HG02763 (cell line): ENCODE data around the gene PPP4C.

Source experiments
- ATAC-seq: cut with Tn5 transposase; IDR thresholded peaks from one replicate; pipeline ENCODE4 v1.9.1; 2021; ENCODE audit warnings: mild to moderate bottlenecking, moderate library complexity; ENCODE audit not compliant: unreplicated experiment

Gene PPP4C

DNA sequence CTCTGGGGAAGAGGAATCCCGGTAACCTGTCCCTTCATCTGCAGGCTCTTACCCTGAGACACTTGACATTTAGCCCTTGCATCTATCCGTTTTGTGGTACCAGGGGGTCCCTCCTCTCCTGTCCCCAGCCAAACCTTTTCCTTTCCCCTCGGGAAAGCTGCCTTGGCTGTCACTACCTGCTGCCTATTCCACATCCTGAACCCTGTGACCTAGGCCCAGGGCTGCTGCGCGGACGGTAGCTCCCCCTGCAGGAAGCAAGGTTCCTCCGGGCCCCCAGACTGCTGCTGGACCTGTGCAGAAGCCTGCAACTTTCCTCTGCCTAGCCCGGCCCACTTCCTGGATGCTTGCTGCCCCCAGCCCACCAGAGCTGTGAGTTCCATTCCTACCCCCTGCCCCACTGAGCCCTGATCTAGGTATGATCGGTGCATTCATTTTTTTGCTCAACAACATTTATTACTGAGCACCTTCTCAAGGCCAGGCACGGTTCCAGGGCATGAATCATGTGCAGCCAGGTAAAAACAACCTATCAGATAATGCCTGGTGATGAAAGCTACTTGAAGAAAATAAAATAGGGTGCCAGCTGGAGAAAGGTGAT, 20.7 kb upstream of the PPP4C start:
- ATAC-seq, result no peak

DNA sequence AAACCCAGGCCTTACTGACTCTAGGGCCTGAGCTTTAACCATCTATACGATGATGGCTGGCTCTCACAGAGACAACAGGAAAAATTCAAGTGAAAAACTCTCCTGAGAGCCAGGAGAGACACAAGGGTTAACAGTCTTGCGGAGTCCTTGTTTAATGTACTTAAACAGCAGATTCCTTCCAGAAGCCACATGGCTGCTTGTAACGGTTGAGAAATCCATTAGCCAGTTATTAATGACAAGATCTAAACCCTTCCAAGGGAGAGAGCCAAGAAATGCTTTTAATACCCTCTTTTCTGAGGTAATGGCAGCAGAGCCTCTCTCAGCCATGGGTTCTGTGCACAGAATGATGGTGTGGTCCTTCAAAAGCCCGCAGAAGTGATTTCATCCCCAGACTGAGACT, 15.4 kb upstream of the PPP4C start:
- no peak for ATAC-seq

DNA sequence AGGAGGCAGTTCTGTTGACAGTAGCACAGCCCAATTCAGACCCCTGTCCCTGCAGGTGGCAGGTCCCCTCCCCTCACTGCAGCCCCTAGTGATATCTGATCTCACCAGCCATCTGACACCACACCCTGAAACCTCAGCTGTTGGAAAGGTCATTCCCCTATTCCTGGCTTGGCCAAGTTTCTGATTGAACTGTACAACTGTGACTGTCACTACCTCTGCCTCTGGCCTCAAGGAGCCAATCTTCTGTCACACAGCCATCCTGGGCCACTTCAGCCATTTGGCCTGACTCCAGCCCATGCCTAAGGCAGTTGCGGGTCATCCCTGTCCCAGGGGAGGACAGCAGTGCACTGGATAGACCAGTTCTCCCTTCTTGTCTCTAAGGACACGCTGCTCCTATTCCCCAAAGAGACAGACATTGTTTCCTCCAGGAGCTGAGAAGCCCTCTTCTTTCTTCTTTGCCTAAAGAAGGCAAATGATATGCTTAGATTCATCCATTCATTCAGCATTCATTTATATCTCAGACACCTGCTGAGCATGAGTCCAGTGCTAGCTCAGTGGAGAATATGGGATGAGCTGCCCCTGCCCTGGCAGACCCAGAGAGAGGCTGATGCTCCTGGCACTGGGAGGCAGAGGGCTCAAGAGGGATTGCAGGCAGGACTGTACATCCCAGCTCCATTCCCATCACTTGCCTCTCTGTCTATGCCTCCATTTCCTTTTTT, 14.8 kb upstream of the PPP4C start:
- ATAC-seq, result no peak

DNA sequence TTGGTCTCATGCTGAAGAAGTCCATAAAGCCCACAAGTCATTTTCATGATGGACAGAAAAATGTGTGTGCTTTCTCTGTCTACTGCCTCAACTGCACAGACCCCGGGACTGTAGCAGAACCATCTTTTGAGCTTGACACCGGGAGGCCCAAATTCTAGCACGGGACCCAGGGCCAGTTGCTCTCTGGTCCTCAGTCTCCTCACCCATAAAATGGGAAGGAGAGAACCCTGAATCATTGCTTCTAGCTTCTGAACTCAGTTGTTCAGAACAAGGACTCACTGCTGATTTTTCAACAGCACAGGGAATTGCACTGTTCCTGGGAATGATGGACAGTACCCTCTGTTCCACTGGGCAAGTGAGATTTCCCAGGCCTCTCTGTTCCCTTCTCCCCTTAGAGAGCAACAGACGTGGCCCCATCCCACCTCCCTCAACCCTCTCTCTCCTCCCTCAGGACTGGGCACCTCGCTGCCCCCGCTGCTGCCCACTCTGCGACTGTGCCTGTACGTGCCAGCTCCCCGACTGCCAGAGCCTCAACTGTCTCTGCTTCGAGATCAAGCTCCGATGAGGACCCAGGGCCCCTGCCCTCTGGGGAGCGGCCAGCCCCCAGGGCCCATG, 12.4 kb upstream of the PPP4C start:
- no peak for ATAC-seq

DNA sequence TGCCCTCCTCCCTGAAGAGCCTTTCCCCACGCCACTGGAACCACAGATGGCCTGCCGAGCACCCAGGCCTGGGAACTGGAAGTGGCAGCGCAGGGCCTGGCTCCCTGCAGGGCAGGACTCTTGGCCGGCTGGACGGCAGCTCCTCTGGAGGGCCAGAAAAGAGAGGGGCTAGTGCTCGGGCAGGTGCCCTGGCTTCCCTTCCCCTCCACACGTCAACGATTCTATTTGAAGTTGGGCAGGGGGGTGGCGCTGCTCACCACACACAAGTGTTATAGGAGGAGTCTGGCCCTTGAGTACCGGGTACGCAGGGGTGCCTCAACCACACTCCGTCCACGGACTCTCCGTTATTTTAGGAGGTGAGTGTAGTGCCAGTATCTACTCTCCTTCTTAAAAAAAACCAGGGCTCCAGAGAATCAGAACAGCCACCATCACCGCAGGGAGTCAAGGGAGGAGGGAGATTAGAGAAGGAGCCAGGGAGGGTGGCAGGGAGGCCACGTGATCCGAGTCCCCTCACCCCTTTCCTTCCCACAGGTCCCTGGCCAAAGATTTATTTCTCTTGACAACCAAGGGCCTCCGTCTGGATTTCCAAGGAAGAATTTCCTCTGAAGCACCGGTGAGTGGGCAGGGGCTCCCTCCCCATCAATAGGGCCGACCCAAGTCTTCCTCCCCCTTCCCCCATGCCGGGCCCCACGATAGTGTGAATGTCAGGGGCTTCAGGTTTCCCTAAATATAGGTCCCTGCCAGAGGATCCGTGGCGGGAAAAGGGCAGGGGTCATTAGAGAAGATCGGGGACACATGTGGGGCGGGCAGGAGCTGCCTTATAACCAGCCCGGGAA, 11.7 kb upstream of the PPP4C start:
- no peak for ATAC-seq

DNA sequence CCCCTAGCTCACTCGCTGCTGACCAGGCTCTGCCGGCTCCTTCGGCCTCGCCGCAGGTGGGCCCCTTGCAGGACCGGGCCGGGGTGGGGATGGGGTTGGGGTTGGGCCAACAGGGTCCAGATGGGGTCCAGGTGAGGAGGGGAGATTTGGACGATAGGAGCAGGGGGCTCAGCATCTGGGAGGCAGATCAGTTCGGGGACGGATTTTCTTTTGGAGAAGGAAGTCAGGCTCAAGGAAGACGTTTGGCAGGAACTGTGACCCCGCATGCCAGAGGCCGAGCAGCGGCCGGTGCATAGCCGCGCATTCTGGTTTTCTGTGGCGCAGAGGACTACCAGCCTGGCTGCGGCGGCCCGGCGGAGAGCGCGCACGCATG, 11.1 kb upstream of the PPP4C start:
- no peak for ATAC-seq

DNA sequence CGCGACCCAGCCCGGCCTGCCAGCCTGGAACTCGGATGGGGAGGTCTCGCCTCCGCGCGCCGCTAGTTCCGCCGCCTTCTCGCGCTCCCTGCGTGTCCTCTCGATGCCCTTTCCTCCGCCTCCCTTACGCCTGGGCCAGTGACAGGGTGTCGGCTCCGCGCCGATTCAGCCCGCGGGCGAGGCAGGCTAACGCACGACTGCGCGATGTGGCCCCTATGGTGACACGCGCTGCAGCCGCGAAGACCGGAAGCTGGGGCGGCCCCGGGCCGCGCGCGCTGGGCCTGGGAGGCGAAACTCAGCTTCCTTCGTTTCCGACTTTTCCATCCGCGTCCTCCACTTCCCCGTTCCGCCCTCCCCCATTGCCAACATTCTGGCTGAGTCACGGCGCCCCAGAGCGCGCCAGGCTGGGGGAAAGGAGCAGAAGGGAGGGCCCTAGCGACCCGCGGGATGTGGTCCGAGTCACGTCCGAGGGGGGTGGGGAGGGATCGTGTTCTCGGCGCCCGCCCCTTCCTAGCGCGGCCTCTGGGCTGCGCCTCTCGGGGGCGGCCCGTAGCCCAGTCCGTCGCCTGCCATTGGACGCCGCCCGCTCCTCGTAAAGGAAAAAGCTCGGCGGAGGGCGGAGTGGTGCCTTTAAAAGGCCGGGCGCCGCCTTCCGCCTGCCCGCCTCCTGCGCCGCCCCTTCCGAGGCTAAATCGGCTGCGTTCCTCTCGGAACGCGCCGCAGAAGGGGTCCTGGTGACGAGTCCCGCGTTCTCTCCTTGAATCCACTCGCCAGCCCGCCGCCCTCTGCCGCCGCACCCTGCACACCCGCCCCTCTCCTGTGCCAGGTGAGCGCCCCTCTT, 10.5 kb upstream of the PPP4C start, which contains the start of gene ALDOA:
Gene ALDOA, plus strand, starts transcription at position 659 of the 841 bp plus-strand sequence. CDS start 1,138 bp downstream, outside the sequence.
- peak; percentile 76 for ATAC-seq

DNA sequence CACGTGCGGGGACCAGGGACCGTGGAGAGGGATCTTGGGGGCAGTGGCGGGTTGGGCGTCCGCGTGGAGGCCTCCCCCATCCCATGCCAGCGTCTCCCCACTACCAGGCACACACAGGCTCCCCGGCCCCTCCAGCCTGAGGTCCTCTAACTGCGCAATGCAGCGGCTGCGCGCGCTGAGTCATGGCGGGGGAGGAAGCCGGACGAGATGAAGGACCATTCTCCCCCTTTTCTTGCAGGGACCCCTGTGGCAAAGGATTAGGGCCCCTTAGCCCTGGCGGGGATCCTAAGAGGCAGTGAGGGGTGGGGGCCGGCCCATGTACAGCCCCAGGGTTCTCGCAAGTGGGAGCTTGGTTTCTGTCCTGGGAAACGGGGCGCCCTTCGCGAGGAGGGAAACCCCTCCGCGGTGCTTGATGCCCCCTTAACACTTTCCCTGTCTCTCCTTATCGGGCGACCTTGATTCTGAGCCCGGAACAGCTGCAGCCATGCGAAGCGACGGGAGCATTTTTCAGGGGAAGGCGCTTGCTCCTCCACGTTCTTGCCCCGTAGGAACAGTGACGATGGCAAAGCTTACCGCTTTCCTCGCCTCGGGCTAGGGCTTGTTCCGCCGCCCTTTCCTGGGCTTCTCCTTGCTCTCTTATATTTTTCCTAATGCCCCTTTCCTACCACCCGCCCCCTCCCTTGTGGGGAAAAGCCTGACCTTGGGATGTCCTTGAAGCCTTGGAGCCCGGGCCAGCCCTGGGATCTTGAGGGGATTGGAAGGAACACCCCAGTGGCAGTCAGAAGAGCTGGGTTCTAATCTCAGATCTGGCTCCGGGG, 9.6 kb upstream of the PPP4C start:
- no peak for ATAC-seq

DNA sequence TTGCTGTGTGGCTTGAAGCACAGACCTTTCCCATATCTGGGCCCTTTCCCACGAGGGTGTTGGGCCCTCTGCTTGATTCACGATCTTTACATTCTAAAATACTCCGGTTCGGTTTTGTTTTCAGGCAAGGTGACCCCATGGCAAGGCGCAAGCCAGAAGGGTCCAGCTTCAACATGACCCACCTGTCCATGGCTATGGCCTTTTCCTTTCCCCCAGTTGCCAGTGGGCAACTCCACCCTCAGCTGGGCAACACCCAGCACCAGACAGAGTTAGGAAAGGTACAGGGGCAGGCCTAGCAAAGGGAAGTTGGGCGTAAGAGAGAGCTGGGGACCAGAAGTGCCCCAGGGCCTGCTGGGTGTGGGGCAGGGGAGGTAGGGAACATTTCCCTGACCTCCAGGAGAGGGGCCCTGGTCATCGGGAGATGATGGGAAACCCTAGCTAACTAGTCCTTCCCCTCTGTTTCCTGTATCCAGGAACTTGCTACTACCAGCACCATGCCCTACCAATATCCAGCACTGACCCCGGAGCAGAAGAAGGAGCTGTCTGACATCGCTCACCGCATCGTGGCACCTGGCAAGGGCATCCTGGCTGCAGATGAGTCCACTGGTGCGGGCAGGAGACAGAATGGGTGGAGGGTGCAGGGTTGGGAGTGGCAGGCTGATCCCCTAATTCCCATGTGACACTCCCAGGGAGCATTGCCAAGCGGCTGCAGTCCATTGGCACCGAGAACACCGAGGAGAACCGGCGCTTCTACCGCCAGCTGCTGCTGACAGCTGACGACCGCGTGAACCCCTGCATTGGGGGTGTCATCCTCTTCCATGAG, 8.8 kb upstream of the PPP4C start:
- no peak for ATAC-seq

DNA sequence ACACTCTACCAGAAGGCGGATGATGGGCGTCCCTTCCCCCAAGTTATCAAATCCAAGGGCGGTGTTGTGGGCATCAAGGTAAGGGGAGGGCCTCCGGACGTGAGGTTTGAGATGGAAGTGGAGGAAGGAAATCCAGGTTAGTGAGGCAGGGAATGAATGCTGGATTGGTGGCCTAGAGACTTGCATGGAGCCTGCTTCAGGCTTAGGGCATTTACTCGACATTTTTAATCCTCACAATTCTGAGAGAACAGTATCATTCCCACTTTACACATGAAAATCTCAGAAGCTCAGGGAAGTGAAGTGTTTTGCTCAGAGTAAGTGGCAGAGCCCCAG, 8.2 kb upstream of the PPP4C start:
- no peak for ATAC-seq

DNA sequence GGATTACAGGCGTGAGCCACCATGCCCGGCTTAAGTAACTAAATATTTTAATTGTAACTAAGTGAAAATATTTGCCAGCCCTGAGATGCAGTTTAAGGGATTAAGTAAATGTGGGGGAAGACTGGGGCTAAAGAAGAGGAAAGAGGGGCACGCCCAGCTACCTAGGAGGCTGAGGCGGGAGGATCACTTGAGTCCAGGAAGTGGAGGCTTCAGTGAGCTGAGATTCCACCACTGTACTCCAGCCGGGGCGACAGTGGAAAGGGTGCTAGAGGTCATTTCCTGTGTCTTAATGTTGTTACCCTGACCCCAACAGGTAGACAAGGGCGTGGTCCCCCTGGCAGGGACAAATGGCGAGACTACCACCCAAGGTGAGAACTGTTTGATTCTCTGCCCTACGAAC, 7.5 kb upstream of the PPP4C start:
- ATAC-seq, result no peak

DNA sequence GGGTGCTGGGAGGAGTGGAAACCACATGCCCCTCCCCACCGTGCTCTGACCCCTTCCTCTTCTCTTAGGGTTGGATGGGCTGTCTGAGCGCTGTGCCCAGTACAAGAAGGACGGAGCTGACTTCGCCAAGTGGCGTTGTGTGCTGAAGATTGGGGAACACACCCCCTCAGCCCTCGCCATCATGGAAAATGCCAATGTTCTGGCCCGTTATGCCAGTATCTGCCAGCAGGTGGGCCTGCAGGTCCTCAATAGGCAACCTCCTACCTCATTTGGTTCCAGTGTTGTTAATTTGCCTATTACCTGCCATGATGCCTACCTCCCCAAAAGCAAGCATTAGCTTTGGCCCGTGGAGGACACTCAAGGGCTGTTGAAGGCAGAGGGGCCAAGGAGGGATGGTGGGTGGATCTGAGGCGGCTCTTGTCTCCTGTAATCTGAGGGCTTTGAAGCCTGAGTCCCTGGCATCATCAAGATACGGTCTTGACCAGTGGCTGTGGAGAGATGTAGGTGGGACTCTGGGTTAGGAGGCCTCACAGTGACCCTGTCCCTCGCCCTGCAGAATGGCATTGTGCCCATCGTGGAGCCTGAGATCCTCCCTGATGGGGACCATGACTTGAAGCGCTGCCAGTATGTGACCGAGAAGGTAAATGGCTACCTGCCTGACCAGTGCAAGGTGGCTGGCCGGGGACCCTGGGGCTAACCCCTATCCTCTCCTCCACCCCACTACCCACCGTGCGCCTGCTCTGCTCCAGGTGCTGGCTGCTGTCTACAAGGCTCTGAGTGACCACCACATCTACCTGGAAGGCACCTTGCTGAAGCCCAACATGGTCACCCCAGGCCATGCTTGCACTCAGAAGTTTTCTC, 6.8 kb upstream of the PPP4C start:
- ATAC-seq, result no peak

DNA sequence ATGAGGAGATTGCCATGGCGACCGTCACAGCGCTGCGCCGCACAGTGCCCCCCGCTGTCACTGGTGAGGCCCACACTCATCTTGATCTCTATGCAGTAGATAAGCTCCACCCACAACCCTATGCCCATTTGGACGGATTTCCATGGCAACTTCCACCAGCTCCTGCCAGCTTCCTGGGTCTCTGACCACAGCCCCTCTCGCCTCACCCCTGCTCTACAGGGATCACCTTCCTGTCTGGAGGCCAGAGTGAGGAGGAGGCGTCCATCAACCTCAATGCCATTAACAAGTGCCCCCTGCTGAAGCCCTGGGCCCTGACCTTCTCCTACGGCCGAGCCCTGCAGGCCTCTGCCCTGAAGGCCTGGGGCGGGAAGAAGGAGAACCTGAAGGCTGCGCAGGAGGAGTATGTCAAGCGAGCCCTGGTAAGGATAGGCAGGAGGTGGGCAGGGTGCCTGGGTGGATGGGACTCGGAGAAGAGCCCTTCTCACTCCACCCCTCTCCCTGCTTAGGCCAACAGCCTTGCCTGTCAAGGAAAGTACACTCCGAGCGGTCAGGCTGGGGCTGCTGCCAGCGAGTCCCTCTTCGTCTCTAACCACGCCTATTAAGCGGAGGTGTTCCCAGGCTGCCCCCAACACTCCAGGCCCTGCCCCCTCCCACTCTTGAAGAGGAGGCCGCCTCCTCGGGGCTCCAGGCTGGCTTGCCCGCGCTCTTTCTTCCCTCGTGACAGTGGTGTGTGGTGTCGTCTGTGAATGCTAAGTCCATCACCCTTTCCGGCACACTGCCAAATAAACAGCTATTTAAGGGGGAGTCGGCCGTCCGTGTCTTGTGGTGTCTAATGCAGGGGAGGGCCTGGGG, 6.0 kb upstream of the PPP4C start:
- no peak for ATAC-seq

DNA sequence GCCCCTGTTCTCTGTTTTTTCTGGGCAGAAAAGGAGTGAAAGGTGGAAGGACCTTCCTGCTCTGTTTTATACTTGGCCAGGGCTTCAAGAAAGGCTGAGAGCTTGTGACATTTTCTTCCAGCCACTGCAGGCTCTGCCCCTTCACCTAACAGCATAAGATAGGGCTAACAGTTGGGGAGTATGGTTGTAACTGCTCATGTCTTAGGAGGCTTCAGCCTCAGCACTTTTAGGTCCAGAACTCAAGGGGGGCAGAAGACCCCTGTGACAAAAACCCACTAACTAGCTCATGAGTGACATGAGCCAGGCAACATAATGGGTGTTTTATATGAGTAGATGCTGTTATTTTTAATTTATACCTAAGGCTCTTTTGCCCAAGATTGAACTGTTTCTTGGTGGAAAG, 5.3 kb upstream of the PPP4C start:
- no peak for ATAC-seq

DNA sequence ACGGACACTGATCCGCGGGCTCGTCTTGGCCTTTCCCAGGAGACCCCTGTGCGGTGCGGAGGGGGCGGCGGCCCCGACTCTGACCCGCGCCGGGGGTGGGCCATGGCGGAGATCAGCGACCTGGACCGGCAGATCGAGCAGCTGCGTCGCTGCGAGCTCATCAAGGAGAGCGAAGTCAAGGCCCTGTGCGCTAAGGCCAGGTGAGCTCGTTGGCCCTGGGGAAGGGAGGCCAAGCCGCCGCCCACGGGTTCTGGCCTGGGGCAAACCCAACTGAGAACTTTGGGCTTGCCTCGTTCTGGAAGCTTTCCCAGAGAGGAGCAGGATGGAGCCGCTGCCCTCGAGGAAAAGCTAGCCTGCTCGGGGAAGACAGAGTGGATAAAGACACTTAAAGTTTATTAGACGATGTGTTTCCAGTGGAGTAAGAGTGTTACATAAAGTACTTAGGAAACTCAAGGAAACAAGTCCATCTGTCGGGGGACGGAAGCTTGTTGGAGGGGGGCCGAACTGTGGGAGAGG, 540 bp downstream of the PPP4C start:
- ATAC-seq, result peak; percentile 14

DNA sequence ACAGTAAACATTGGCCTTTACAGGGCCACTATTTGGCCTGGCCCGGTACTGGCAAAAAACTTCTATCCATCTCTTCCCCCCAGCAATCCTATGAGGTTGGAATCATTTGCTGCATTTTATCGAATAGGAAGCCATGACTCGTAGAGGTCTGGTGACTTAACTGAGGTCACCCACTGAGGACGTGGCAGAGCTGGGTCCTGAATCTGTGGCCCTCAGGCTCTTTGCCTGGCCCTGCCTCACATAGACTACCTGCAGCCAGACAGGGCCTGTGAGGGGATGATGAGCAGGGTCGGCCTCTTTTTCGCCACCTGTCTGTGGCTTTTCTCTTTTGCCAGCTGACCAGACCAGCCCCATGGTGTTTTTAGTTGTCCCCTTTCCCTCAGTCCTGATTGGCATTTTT, 1.9 kb downstream of the PPP4C start:
- no peak for ATAC-seq

DNA sequence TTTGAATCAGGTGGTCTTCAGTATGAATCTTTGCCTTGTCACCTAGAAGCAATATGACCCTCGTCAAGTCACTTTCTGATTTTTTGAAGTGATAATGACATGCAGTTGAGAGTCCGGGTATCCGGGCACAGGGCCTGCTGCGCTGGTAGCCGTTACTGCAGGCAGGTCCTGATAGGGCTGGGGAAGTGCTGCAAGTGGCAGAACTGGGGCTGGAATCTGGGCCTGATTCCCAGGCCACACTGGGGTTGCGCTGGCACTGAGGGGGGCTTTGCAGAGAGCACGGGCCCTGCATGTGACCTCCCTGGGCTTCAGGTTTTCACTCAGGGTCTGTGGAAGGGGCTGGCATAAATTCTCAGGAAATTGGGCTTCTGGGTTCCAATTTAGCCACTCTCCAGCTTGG, 3.0 kb downstream of the PPP4C start:
- no peak for ATAC-seq
